ENCODE measurements around the gene FERMT2.
A peak's percentile ranks its signal among the peaks of the same experiment; 100 is the strongest.

FERMT2 gene

DNA sequence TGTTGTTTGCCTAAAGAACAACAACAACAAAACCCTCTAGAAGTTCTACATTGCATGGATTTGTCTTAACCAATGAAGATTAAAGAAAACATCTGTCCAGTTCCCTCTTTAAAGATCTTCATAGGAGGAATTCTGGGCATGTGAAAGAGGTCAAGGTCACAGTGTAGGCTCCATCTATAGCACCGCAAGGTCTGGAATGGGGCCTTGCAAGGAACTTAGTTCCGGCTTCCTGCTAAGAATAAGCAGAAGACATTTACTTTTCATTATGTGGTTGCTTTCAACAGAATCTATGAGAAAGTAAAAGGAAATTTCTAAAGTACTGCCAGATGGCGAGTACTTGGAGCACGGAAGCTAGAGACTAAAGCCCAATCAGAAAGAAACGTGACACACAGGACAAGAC lies 102.2 kb downstream of the FERMT2 start:
- no peak for DNase-seq (ENCODE audit: low read depth, low spot score)
- TF ChIP-seq POLR2AphosphoS5 (IDR thresholded peaks at IDR 0.05; ENCODE audit: borderline replicate concordance, low read depth, low read length) (no peak), EZH2 (IDR thresholded peaks at IDR 0.05) (no peak), FOXP2 (optimal IDR thresholded peaks at IDR 0.05; ENCODE audit: control extremely low read depth, extremely low read length, insufficient read depth) (no peak)
- H3K36me3 ChIP-seq (ENCODE audit: insufficient read depth, low read length): no peaks in the 10 kb centered on the region
- H3K9ac ChIP-seq (ENCODE audit: insufficient read length): no peak overlapping the region
- no peaks in the 10 kb centered on the region for H3K9me3 ChIP-seq (ENCODE audit: low read depth, low read length)
- no peak overlapping the region for H3K4me3 ChIP-seq
- no peak overlapping the region for H3K27ac ChIP-seq

GRCh38 chr14:52846591-52846990 lies 104.3 kb downstream of the FERMT2 start:
- no peak overlapping the region for H3K4me3 ChIP-seq
- no peak overlapping the region for H3K9ac ChIP-seq (ENCODE audit: insufficient read length)
- no peak for DNase-seq (ENCODE audit: low read depth, low spot score)
- TF ChIP-seq EZH2 (IDR thresholded peaks at IDR 0.05) (no peak), FOXP2 (optimal IDR thresholded peaks at IDR 0.05; ENCODE audit: control extremely low read depth, extremely low read length, insufficient read depth) (no peak), POLR2AphosphoS5 (IDR thresholded peaks at IDR 0.05; ENCODE audit: borderline replicate concordance, low read depth, low read length) (no peak)
- no peak overlapping the region for H3K27ac ChIP-seq
- H3K36me3 ChIP-seq (ENCODE audit: insufficient read depth, low read length): no peaks in the 10 kb centered on the region
- H3K9me3 ChIP-seq (ENCODE audit: low read depth, low read length): no peaks in the 10 kb centered on the region

DNA sequence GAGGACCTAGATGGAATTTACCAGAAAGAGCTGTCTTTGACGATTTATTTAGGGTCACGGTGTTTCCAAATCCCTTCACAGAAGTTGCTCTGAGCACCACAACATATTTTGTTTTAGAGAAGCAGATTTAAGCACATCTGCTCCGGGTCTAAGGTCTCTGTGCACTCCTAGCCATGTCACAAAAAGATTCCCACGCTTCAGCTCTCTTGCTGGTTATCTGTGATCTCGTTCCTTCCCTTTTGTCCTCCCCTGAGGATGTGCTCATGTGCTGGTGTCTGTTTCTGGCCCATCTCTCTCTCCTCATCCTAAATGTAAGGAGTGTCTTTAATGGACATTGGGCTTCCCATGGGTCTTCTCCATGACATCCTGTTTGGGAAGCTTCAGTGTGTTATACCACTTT lies 105.8 kb downstream of the FERMT2 start:
- DNase-seq (ENCODE audit: low read depth, low spot score): no peak
- no peak overlapping the region for H3K9ac ChIP-seq (ENCODE audit: insufficient read length)
- H3K4me3 ChIP-seq: no peak overlapping the region
- H3K36me3 ChIP-seq (ENCODE audit: insufficient read depth, low read length): no peaks in the 10 kb centered on the region
- H3K27ac ChIP-seq: no peak overlapping the region
- no peak for TF ChIP-seq POLR2AphosphoS5 (IDR thresholded peaks at IDR 0.05; ENCODE audit: borderline replicate concordance, low read depth, low read length)
- TF ChIP-seq FOXP2 (optimal IDR thresholded peaks at IDR 0.05; ENCODE audit: control extremely low read depth, extremely low read length, insufficient read depth): no peak
- TF ChIP-seq EZH2 (IDR thresholded peaks at IDR 0.05): no peak
- H3K9me3 ChIP-seq (ENCODE audit: low read depth, low read length): no peaks in the 10 kb centered on the region

GRCh38 chr14:52844262-52845060 lies 106.4 kb downstream of the FERMT2 start:
- no peak overlapping the region for H3K4me3 ChIP-seq
- no peaks in the 10 kb centered on the region for H3K9me3 ChIP-seq (ENCODE audit: low read depth, low read length)
- H3K27ac ChIP-seq: no peak overlapping the region
- TF ChIP-seq EZH2 (IDR thresholded peaks at IDR 0.05): no peak
- TF ChIP-seq POLR2AphosphoS5 (IDR thresholded peaks at IDR 0.05; ENCODE audit: borderline replicate concordance, low read depth, low read length): no peak
- no peak for TF ChIP-seq FOXP2 (optimal IDR thresholded peaks at IDR 0.05; ENCODE audit: control extremely low read depth, extremely low read length, insufficient read depth)
- no peaks in the 10 kb centered on the region for H3K36me3 ChIP-seq (ENCODE audit: insufficient read depth, low read length)
- no peak overlapping the region for H3K9ac ChIP-seq (ENCODE audit: insufficient read length)
- DNase-seq (ENCODE audit: low read depth, low spot score): no peak

- H3K27ac ChIP-seq: no peak overlapping the region
- H3K4me3 ChIP-seq: no peak overlapping the region
- no peaks in the 10 kb centered on the region for H3K9me3 ChIP-seq (ENCODE audit: low read depth, low read length)
- no peak overlapping the region for H3K9ac ChIP-seq (ENCODE audit: insufficient read length)
- no peak for DNase-seq (ENCODE audit: low read depth, low spot score)
- H3K36me3 ChIP-seq (ENCODE audit: insufficient read depth, low read length): no peaks in the 10 kb centered on the region
- TF ChIP-seq EZH2 (IDR thresholded peaks at IDR 0.05): no peak
- TF ChIP-seq POLR2AphosphoS5 (IDR thresholded peaks at IDR 0.05; ENCODE audit: borderline replicate concordance, low read depth, low read length): no peak
- no peak for TF ChIP-seq FOXP2 (optimal IDR thresholded peaks at IDR 0.05; ENCODE audit: control extremely low read depth, extremely low read length, insufficient read depth)
Observed at GRCh38 chr14:52840877-52841276, 110.0 kb downstream of the FERMT2 start.

DNA sequence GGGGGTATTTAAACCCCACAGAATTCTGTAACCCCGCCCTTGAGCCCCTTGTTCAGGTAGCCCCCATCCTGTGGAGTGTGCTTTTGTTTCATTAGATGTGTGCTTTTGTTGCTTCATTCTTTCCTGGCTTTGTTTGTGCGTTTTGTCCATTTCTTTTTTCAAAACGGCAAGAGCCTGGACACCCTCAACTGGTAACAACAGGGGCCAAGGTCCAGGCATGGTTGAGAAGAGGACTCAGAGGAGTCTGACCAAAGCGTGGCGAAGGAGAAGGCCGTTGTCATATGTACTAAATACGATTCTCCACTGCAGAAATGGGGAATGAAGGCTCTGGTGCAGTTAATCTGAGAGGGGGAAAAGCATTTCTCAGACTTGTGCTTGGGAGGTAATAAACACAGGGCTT lies 113.4 kb downstream of the FERMT2 start:
- no peak overlapping the region for H3K4me3 ChIP-seq
- H3K36me3 ChIP-seq (ENCODE audit: insufficient read depth, low read length): no peaks in the 10 kb centered on the region
- TF ChIP-seq EZH2 (IDR thresholded peaks at IDR 0.05): no peak
- TF ChIP-seq FOXP2 (optimal IDR thresholded peaks at IDR 0.05; ENCODE audit: control extremely low read depth, extremely low read length, insufficient read depth): no peak
- no peak for TF ChIP-seq POLR2AphosphoS5 (IDR thresholded peaks at IDR 0.05; ENCODE audit: borderline replicate concordance, low read depth, low read length)
- H3K27ac ChIP-seq: no peak overlapping the region
- H3K9ac ChIP-seq (ENCODE audit: insufficient read length): no peak overlapping the region
- DNase-seq (ENCODE audit: low read depth, low spot score): no peak
- no peaks in the 10 kb centered on the region; the same call in 1 of the 2 replicates for H3K9me3 ChIP-seq (ENCODE audit: low read depth, low read length)

DNA sequence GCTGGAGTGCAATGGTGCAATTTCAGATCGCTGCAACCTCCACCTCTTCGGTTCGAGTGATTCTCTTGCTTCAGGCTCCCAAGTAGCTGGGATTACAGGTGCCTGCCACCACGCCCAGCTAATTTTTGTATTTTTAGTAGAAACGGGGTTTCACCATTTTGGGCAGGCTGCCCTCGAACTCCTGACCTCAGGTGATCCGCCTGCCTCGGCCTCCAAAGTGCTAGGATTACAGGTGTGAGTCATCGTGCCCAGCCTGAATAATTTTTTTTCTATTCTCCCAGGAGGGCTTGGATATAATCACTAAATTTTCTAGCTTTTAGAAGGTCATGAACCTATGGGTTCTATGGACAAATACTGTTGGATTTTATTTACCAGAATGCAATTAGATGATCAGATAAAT lies 114.8 kb downstream of the FERMT2 start:
- Histone ChIP-seq H3K4me3 (no peak overlapping the region), H3K27ac (no peak overlapping the region), H3K9ac (ENCODE audit: insufficient read length) (no peak overlapping the region), H3K36me3 (ENCODE audit: insufficient read depth, low read length) (no peaks in the 10 kb centered on the region), H3K9me3 (ENCODE audit: low read depth, low read length) (no peaks in the 10 kb centered on the region; the same call in 1 of the 2 replicates)
- no peak for DNase-seq (ENCODE audit: low read depth, low spot score)
- TF ChIP-seq FOXP2 (optimal IDR thresholded peaks at IDR 0.05; ENCODE audit: control extremely low read depth, extremely low read length, insufficient read depth) (no peak), POLR2AphosphoS5 (IDR thresholded peaks at IDR 0.05; ENCODE audit: borderline replicate concordance, low read depth, low read length) (no peak), EZH2 (IDR thresholded peaks at IDR 0.05) (no peak)

DNA sequence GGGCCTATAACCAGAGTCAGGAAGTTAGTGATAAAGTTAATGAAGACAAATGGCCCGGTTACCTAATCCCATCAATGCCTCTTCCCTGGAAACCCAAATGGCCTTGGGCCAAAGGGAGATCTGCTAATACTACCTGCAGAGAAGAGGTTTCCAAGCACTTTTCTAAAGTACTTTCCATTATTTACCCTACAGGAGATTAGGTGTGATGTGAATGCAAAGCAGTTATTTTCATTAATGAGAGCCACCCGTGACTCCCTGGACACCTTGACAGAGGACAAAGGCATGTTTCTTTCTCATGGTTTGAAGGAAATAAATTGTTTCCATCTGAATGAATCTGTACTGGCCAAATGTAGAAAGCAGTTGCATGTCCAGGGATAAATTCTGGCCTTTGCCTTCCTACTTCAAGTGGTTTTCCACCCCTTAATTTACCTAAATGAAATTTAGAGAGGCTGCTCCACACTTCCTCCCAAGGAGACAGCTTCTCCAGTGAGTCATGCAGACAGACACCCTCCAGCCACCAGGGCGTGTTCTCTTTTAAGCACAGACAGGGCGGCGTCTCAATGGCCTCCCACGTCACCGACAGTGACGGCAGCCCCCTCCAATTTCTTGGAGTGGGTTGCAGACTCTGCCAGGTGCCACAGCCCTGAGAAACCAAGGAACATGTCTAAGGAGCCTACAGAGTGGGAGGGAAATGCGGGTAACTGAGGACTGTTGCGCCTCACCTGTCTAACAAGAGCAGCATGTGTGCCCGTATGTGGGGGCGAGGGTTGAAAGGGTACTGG lies 115.5 kb downstream of the FERMT2 start:
- DNase-seq (ENCODE audit: low read depth, low spot score): no peak

More for the DNA sequence above, 115.5 kb downstream of the FERMT2 start:
- no peak overlapping the region for H3K4me3 ChIP-seq
- no peak for TF ChIP-seq FOXP2 (optimal IDR thresholded peaks at IDR 0.05; ENCODE audit: control extremely low read depth, extremely low read length, insufficient read depth)
- no peak for TF ChIP-seq EZH2 (IDR thresholded peaks at IDR 0.05)
- no peak for TF ChIP-seq POLR2AphosphoS5 (IDR thresholded peaks at IDR 0.05; ENCODE audit: borderline replicate concordance, low read depth, low read length)
- no peak overlapping the region for H3K9ac ChIP-seq (ENCODE audit: insufficient read length)
- H3K36me3 ChIP-seq (ENCODE audit: insufficient read depth, low read length): no peaks in the 10 kb centered on the region
- H3K9me3 ChIP-seq (ENCODE audit: low read depth, low read length): no peaks in the 10 kb centered on the region; the same call in 1 of the 2 replicates
- peak overlapping the region; percentile 57; the same call in 1 of the 2 replicates for H3K27ac ChIP-seq

Measured in SK-N-MC (cell line).